ENCODE measurements around the gene RABGAP1L.

DNA sequence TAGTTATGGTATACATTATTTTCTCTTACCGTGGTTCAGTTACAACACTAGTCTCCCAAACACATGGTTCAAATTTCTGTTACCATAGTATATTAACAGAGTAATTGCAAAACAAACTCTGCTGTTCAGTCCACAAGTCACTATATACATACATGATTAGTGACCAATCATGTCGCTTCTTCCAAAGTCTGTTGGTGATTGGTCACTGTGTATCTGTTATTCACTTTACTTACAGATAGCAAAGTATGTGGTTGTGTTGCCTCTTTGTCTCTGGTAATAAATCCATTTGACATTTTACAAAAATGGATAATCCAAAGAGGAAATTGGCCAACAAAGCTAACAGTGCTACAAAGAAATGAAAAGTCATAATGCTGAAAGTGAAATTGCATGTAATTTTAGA, 107.2 kb downstream of the RABGAP1L start:
- TF ChIP-seq POLR2AphosphoS5 (IDR thresholded peaks at IDR 0.05; ENCODE audit: borderline replicate concordance, low read depth, low read length) = no peak
- no peak for TF ChIP-seq EZH2 (IDR thresholded peaks at IDR 0.05)
- no peak for TF ChIP-seq FOXP2 (optimal IDR thresholded peaks at IDR 0.05; ENCODE audit: control extremely low read depth, extremely low read length, insufficient read depth)
